GM23338 (cell line): ENCODE results near the gene BAHCC1. TPM values are rescaled to one million over a fixed set of nuclear protein-coding genes. Genes with fewer than 3 reads are reported as not detected.

Experiments used
- ATAC-seq: fragments of 200-7000 bp; cut with Tn5 transposase; 3 replicates; pipeline ENCODE4 v1.9.1; 2020
- DNase-seq: peaks from one replicate; pipeline ENCODE4 v3.0.0-alpha.2; 2015; ENCODE audit warnings: low spot score
- H2AFZ ChIP-seq: fragments of 200-600 bp; sonication (generic); 2 replicates; pipeline ENCODE4 v1.8.0; 2016; ENCODE audit warnings: antibody characterized with exemption, mild to moderate bottlenecking, moderate library complexity
- H3F3A ChIP-seq: fragments of 200-600 bp; sonication (generic); replicated peaks from 2 replicates; pipeline ENCODE4 v1.8.0; 2017; ENCODE audit warnings: antibody characterized with exemption, mixed run types, low read depth
- H3K27ac ChIP-seq: fragments of 200-600 bp; sonication (generic); 2 replicates; pipeline ENCODE4 v1.6.1; 2016; ENCODE audit warnings: low read depth
- H3K27me3 ChIP-seq: fragments of 200-600 bp; sonication (generic); 2 replicates; pipeline ENCODE4 v1.8.0; 2016; ENCODE audit warnings: mild to moderate bottlenecking, mixed run types, moderate library complexity; ENCODE audit not compliant: insufficient read depth
- H3K36me3 ChIP-seq: fragments of 200-600 bp; sonication (generic); 2 replicates; pipeline ENCODE4 v1.8.0; 2016; ENCODE audit warnings: mild to moderate bottlenecking; ENCODE audit not compliant: insufficient read depth
- H3K4me1 ChIP-seq: fragments of 200-600 bp; sonication (generic); 2 replicates; pipeline ENCODE4 v1.8.0; 2016; ENCODE audit warnings: mild to moderate bottlenecking, moderate library complexity; ENCODE audit not compliant: insufficient read depth
- H3K4me2 ChIP-seq: fragments of 200-600 bp; sonication (generic); 2 replicates; pipeline ENCODE4 v1.7.1; 2017; ENCODE audit warnings: mixed run types
- H3K4me3 ChIP-seq: fragments of 200-600 bp; sonication (generic); 2 replicates; pipeline ENCODE4 v1.6.1; 2016; ENCODE audit warnings: mixed run types
- H3K79me2 ChIP-seq: fragments of 200-600 bp; sonication (generic); replicated peaks from 2 replicates; pipeline ENCODE4 v1.8.0; 2017; ENCODE audit warnings: mild to moderate bottlenecking; ENCODE audit not compliant: insufficient read depth
- H3K9me2 ChIP-seq: fragments of 200-600 bp; sonication (generic); 2 replicates; pipeline ENCODE4 v1.8.0; 2017; ENCODE audit not compliant: insufficient read depth
- H4K20me1 ChIP-seq: fragments of 200-600 bp; sonication (generic); replicated peaks from 2 replicates; pipeline ENCODE4 v1.8.0; 2017; ENCODE audit warnings: mild to moderate bottlenecking; ENCODE audit not compliant: insufficient read depth
- H3K27ac Mint-ChIP-seq: 2 replicates; pipeline ENCODE4 v1.8.0; 2020; ENCODE audit warnings: inconsistent platforms, mild to moderate bottlenecking, moderate library complexity, mixed read lengths
- H3K27me3 Mint-ChIP-seq: 3 replicates; pipeline ENCODE4 v1.8.0; 2022; ENCODE audit warnings: low read depth, mild to moderate bottlenecking, moderate library complexity, mixed read lengths, inconsistent platforms; ENCODE audit not compliant: insufficient read depth, poor library complexity
- H3K36me3 Mint-ChIP-seq: 3 replicates; pipeline ENCODE4 v1.8.0; 2021; ENCODE audit warnings: low read depth, mild to moderate bottlenecking, inconsistent platforms, moderate library complexity, mixed read lengths
- H3K4me1 Mint-ChIP-seq: 3 replicates; pipeline ENCODE4 v1.8.0; 2020; ENCODE audit warnings: mild to moderate bottlenecking, inconsistent platforms, mixed read lengths
- H3K4me3 Mint-ChIP-seq: 3 replicates; pipeline ENCODE4 v1.8.0; 2021; ENCODE audit warnings: moderate library complexity, mild to moderate bottlenecking, inconsistent platforms, mixed read lengths
- H3K9me3 Mint-ChIP-seq: 3 replicates; pipeline ENCODE4 v1.8.0; 2020; ENCODE audit warnings: moderate library complexity, mild to moderate bottlenecking, inconsistent platforms, mixed read lengths
- CREB1 ChIP-seq: fragments of 250-450 bp; sonication (Bioruptor Pico); IDR thresholded peaks from 2 replicates; pipeline ENCODE4 v1.5.0; 2020; ENCODE audit warnings: low read depth, mild to moderate bottlenecking, moderate library complexity
- CTCF ChIP-seq, 2 experiments: fragments of 200-600 bp in 1 of 2; sonication (generic) in 1 of 2; conservative IDR thresholded peaks; 2 replicates each; pipeline versions ENCODE4 v1.5.1 to v1.6.1; 2016 to 2017; ENCODE audit warnings: antibody characterized with exemption in 2 of 2, low read depth in 2 of 2, mild to moderate bottlenecking in 2 of 2, moderate library complexity in 1 of 2
- ETS1 ChIP-seq: IDR thresholded peaks from 2 replicates; pipeline ENCODE4 v1.6.1; 2016; ENCODE audit warnings: antibody characterized with exemption
- EZH2 ChIP-seq: fragments of 200-600 bp; sonication (generic); IDR thresholded peaks from one replicate; pipeline ENCODE4 v1.8.0; 2017; ENCODE audit warnings: antibody characterized with exemption, mild to moderate bottlenecking, low read depth; ENCODE audit not compliant: unreplicated experiment
- EZH2phosphoT487 ChIP-seq: fragments of 200-600 bp; sonication (generic); IDR thresholded peaks from one replicate; pipeline ENCODE4 v1.8.1; 2018; ENCODE audit warnings: antibody characterized with exemption; ENCODE audit not compliant: unreplicated experiment
- JUNB ChIP-seq: IDR thresholded peaks from one replicate; pipeline ENCODE4 v1.6.1; 2016; ENCODE audit warnings: antibody characterized with exemption; ENCODE audit not compliant: unreplicated experiment
- POLR2AphosphoS5 ChIP-seq: IDR thresholded peaks from 2 replicates; pipeline ENCODE4 v1.6.1; 2016; ENCODE audit warnings: antibody characterized with exemption, low read depth
- REST ChIP-seq: IDR thresholded peaks from one replicate; pipeline ENCODE4 v1.6.1; 2018; ENCODE audit warnings: antibody characterized with exemption; ENCODE audit not compliant: unreplicated experiment
- STAT1 ChIP-seq: IDR thresholded peaks from one replicate; pipeline ENCODE4 v1.6.1; 2016; ENCODE audit warnings: antibody characterized with exemption; ENCODE audit not compliant: unreplicated experiment
- ZNF114 ChIP-seq: fragments of 250-450 bp; sonication (Bioruptor Pico); IDR thresholded peaks from 2 replicates; pipeline ENCODE4 v1.5.0; 2020; ENCODE audit warnings: mild to moderate bottlenecking, moderate library complexity
- ZNF331 ChIP-seq: fragments of 250-450 bp; sonication (Bioruptor Pico); IDR thresholded peaks from 2 replicates; pipeline ENCODE4 v1.5.0; 2020; ENCODE audit warnings: low read depth, mild to moderate bottlenecking, moderate library complexity
- polyA plus RNA-seq: library from polyadenylated mRNA; unstranded; fragments of >200 nt; fragmentation: Nextera tagmentation; extraction: Ambion mirVana; gene quantifications from 2 replicates; pipeline ENCODE4 v1.2.1, GENCODE V29; 2016
- total RNA-seq: library from RNA; depleted of rRNA; stranded (reverse); fragments of >200 nt; shearing (Covaris generic); gene quantifications from 2 replicates; pipeline ENCODE4 v1.2.3, GENCODE V29; 2014

BAHCC1 gene
- total and polyA plus RNA-seq, 2 experiments from 2014 or later: 0.24 to 1.1 TPM

GRCh38 chr17:81417879-81418709 lies 22.8 kb downstream of the BAHCC1 start (continued):
- TF ChIP-seq CREB1 (CRISPR knock-in tag): no peak
- TF ChIP-seq ZNF331 (CRISPR knock-in tag): no peak
- no peak for TF ChIP-seq ETS1
- no peak for TF ChIP-seq JUNB
- TF ChIP-seq EZH2: no peak
- no peak for TF ChIP-seq EZH2phosphoT487
- TF ChIP-seq ZNF114: no peak
- TF ChIP-seq STAT1: no peak
- no peak for TF ChIP-seq POLR2AphosphoS5
- no peak for TF ChIP-seq CTCF (conservative IDR thresholded peaks at IDR 0.05; ENCODE audit: low read depth in 2 of 2)
- no peak for TF ChIP-seq REST

- peak overlapping the region; percentile 78; the same call in 1 of the 2 replicates for H2AFZ ChIP-seq
- no peaks in the 10 kb centered on the region for H3K79me2 ChIP-seq
- no peak overlapping the region for H3K4me3 Mint-ChIP-seq
- DNase-seq (no peak), ATAC-seq (no peak)
- H3K4me1 ChIP-seq: no peaks in the 10 kb centered on the region
- no peaks in the 10 kb centered on the region for H3K36me3 Mint-ChIP-seq
- peaks cover 6% of the 10 kb centered on the region for H3K27me3 Mint-ChIP-seq
- no peaks in the 10 kb centered on the region for H3K27me3 ChIP-seq
- H4K20me1 ChIP-seq: no peaks in the 10 kb centered on the region
- H3F3A ChIP-seq: no peaks in the 10 kb centered on the region
- no peaks in the 10 kb centered on the region for H3K9me2 ChIP-seq
- H3K9me3 Mint-ChIP-seq: no peaks in the 10 kb centered on the region
- no peaks in the 10 kb centered on the region for H3K36me3 ChIP-seq
- no peak overlapping the region for H3K27ac Mint-ChIP-seq
- no peak for TF ChIP-seq REST
- no peak for TF ChIP-seq ETS1
- TF ChIP-seq EZH2phosphoT487: no peak
- TF ChIP-seq CREB1 (CRISPR knock-in tag): no peak
- TF ChIP-seq POLR2AphosphoS5: no peak
- no peak overlapping the region for H3K27ac ChIP-seq
- H3K4me1 Mint-ChIP-seq: no peaks in the 10 kb centered on the region
- no peak overlapping the region for H3K4me3 ChIP-seq
- no peak overlapping the region for H3K4me2 ChIP-seq
Observed at GRCh38 chr17:81418710-81419318, 23.6 kb downstream of the BAHCC1 start.
